GM21717 (cell line): ENCODE measurements around the gene GGCT.
"Not testable (repeated sequence)": the region's sequence is repeated elsewhere in the genome, so short reads cannot be mapped to it uniquely, and the experiment has no call there.

Source experiments
- ATAC-seq: cut with Tn5 transposase; IDR thresholded peaks from one replicate; pipeline ENCODE4 v1.9.1; 2021; ENCODE audit warnings: mild to moderate bottlenecking, moderate library complexity; ENCODE audit not compliant: unreplicated experiment

Gene GGCT

GRCh38 chr7:30519122-30519521, 14.5 kb upstream of the GGCT start:
- no peak for ATAC-seq

- no peak for ATAC-seq
Observed at GRCh38 chr7:30515761-30516160, 11.1 kb upstream of the GGCT start.

GRCh38 chr7:30514776-30515175, 10.1 kb upstream of the GGCT start:
- no peak for ATAC-seq

- no peak for ATAC-seq
Observed at GRCh38 chr7:30514177-30514576, 9.5 kb upstream of the GGCT start.

- no peak for ATAC-seq
Observed at GRCh38 chr7:30513762-30514161, 9.1 kb upstream of the GGCT start.

GRCh38 chr7:30511973-30512662, 7.5 kb upstream of the GGCT start:
- no peak for ATAC-seq

- ATAC-seq, result no peak
Observed at GRCh38 chr7:30511494-30511893, 6.9 kb upstream of the GGCT start.

GRCh38 chr7:30510124-30511075, 5.8 kb upstream of the GGCT start:
- no peak for ATAC-seq

GRCh38 chr7:30509171-30509857, 4.7 kb upstream of the GGCT start:
- not testable (repeated sequence) for ATAC-seq

GRCh38 chr7:30507346-30507900, 2.8 kb upstream of the GGCT start:
- ATAC-seq, result not testable (repeated sequence)

- ATAC-seq, result peak; percentile 17
Observed at GRCh38 chr7:30505174-30505697, 607 bp upstream of the GGCT start.

GRCh38 chr7:30503274-30504212, 1.1 kb downstream of the GGCT start:
- no peak for ATAC-seq

- no peak for ATAC-seq
Observed at GRCh38 chr7:30502470-30503251, 2.0 kb downstream of the GGCT start.

GRCh38 chr7:30501264-30501663, 3.4 kb downstream of the GGCT start:
- no peak for ATAC-seq

GRCh38 chr7:30493228-30493627, 11.4 kb downstream of the GGCT start:
- no peak for ATAC-seq

GRCh38 chr7:30491417-30491816, 13.2 kb downstream of the GGCT start:
- ATAC-seq, result no peak

GRCh38 chr7:30487371-30487770, 17.3 kb downstream of the GGCT start:
- ATAC-seq, result no peak

GRCh38 chr7:30485667-30486066, 19.0 kb downstream of the GGCT start:
- no peak for ATAC-seq

- not testable (repeated sequence) for ATAC-seq
Observed at GRCh38 chr7:30481416-30481815, 23.2 kb downstream of the GGCT start.
